ENCODE measurements around the gene LDLRAD2. TPM values are rescaled to one million over a fixed set of nuclear protein-coding genes. Genes with fewer than 3 reads are reported as not detected.

The LDLRAD2 gene
- total RNA-seq, 2 donors from 2014 or later = 0.32 to 1.6 TPM

DNA sequence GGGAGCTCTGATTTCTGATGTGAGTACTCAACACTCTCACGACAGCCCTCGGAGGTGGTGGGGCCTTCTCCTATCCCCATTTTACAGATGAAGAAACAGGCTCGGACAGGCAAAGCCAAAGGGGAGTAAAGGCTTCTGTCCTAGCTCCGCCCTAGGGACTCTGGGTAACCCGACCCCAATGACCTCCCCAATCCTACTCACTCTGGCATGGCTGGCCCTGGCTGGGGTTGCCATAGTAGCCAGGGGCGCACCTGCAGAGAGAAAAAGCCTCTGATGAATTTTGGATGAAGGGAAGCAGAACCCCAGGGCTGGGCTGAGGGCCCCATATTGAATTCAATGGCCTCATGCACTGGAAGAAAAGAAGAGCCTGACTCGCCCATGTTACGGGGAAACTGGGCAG lies 61.1 kb downstream of the LDLRAD2 start:
- no peak overlapping the region for H3K27ac ChIP-seq
- DNase-seq (ENCODE audit: low spot score) = no peak
- H3K4me1 ChIP-seq (replicated peaks) = peaks cover 8% of the 10 kb centered on the region
- TF ChIP-seq POLR2A (IDR thresholded peaks at IDR 0.05) = no peak
- no peak for TF ChIP-seq POLR2AphosphoS5 (IDR thresholded peaks at IDR 0.05)
- TF ChIP-seq CTCF (IDR thresholded peaks at IDR 0.05) = no peak
- no peak overlapping the region for H3K4me3 ChIP-seq
- intact Hi-C loops (cut with DNase I) = no loop called here
- WGBS = 90% methylated on average over 8 of the region's 8 CpGs
- peaks cover 9 to 16% of the 10 kb centered on the region in 2 donors for H3K36me3 ChIP-seq
- no peaks in the 10 kb centered on the region for H3K27me3 ChIP-seq (replicated peaks; ENCODE audit: insufficient read depth)
- no peaks in the 10 kb centered on the region for H3K9me3 ChIP-seq

- TF ChIP-seq POLR2A (IDR thresholded peaks at IDR 0.05) (no peak), POLR2AphosphoS5 (IDR thresholded peaks at IDR 0.05) (no peak), CTCF (IDR thresholded peaks at IDR 0.05) (no peak)
- WGBS = 87% methylated on average over 10 of the region's 10 CpGs
- peaks cover 9 to 16% of the 10 kb centered on the region in 2 donors for H3K36me3 ChIP-seq
- H3K27me3 ChIP-seq (replicated peaks; ENCODE audit: insufficient read depth) = no peaks in the 10 kb centered on the region
- peaks cover 8% of the 10 kb centered on the region for H3K4me1 ChIP-seq (replicated peaks)
- H3K4me3 ChIP-seq = no peak overlapping the region
- no peak overlapping the region for H3K27ac ChIP-seq
- intact Hi-C loops (cut with DNase I) = no loop called here
- H3K9me3 ChIP-seq = no peaks in the 10 kb centered on the region
- no peak for DNase-seq (ENCODE audit: low spot score)
These were observed 61.7 kb downstream of the LDLRAD2 start for GRCh38 chr1:21873761-21874160.

GRCh38 chr1:21874328-21874727 lies 62.3 kb downstream of the LDLRAD2 start:
- TF ChIP-seq POLR2AphosphoS5 (IDR thresholded peaks at IDR 0.05) (no peak), POLR2A (IDR thresholded peaks at IDR 0.05) (no peak), CTCF (IDR thresholded peaks at IDR 0.05) (no peak)
- H3K27ac ChIP-seq = no peak overlapping the region
- intact Hi-C loops (cut with DNase I) = no loop called here
- peaks cover 8% of the 10 kb centered on the region for H3K4me1 ChIP-seq (replicated peaks)
- no peak overlapping the region for H3K4me3 ChIP-seq
- H3K36me3 ChIP-seq = peaks cover 9 to 16% of the 10 kb centered on the region in 2 donors
- no peak for DNase-seq (ENCODE audit: low spot score)
- H3K9me3 ChIP-seq = no peaks in the 10 kb centered on the region
- no peaks in the 10 kb centered on the region for H3K27me3 ChIP-seq (replicated peaks; ENCODE audit: insufficient read depth)
- 83% methylated on average over 13 of the region's 16 CpGs for WGBS

Other genes with a start within 250 kb of the LDLRAD2 start
- 10 to 100 TPM; 22.9 to 36.1 TPM for gene RAP1GAP, start 142.9 kb upstream of the LDLRAD2 start, total RNA-seq
- gene USP48, start 29.1 kb upstream of the LDLRAD2 start, total RNA-seq = 10 to 100 TPM; 36.2 to 47.5 TPM
- 100 to 1,000 TPM; 135 to 257 TPM for gene HSPG2, start 125.0 kb downstream of the LDLRAD2 start, total RNA-seq
- gene CELA3B, start 164.8 kb downstream of the LDLRAD2 start, total RNA-seq = not detected
- not detected for gene CELA3A, start 189.4 kb downstream of the LDLRAD2 start, total RNA-seq
- 100 to 1,000 TPM; 164 to 182 TPM for gene CDC42, start 240.4 kb downstream of the LDLRAD2 start, total RNA-seq